Gastroesophageal sphincter (tissue), 3 donors: ENCODE measurements around the gene C17orf100.

Source experiments
- CTCF ChIP-seq, 4 experiments: fragments of 200-600 bp in 2 of 4; fragments of 450-650 bp in 2 of 4; sonication (generic) in 1 of 4; IDR thresholded peaks; one replicate each; pipeline ENCODE4 v1.5.1; 2017 to 2019; ENCODE audit warnings: antibody characterized with exemption in 4 of 4, mild to moderate bottlenecking in 2 of 4, moderate library complexity in 2 of 4
- EP300 ChIP-seq: sonication (generic); formaldehyde crosslinking; IDR thresholded peaks from one replicate; pipeline ENCODE4 v1.6.1; 2017; ENCODE audit warnings: antibody characterized with exemption, mild to moderate bottlenecking
- POLR2A ChIP-seq, 2 donors: fragments of 450-650 bp; IDR thresholded peaks; one replicate each; pipeline ENCODE4 v1.6.1; 2017; ENCODE audit warnings: antibody characterized with exemption in 2 of 2, mild to moderate bottlenecking in 2 of 2, moderate library complexity in 1 of 2

- no peak for TF ChIP-seq CTCF (IDR thresholded peaks at IDR 0.05)
- TF ChIP-seq POLR2A (IDR thresholded peaks at IDR 0.05), result no peak
- TF ChIP-seq EP300, result no peak
These were observed 41.6 kb upstream of the C17orf100 start for GRCh38 chr17:6610011-6610410.
